ENCODE results near the gene ITGAE.

ITGAE gene

GRCh38 chr17:3750926-3751325 is 50.1 kb downstream of the ITGAE start:
- no peak overlapping the region for H3K14ac ChIP-seq (ENCODE audit: low read length in 2 of 2)
- H2BK120ac ChIP-seq (ENCODE audit: low read depth, low read length): no peak overlapping the region
- H2BK12ac ChIP-seq (ENCODE audit: low read length in 2 of 2): no peak overlapping the region
- no peak overlapping the region for H2AFZ ChIP-seq (ENCODE audit: low read depth, low read length)
- no peak overlapping the region for H4K91ac ChIP-seq (ENCODE audit: low read length)
- no peak overlapping the region for H3K4ac ChIP-seq (ENCODE audit: low read depth in 1 of 2, low read length in 2 of 2)
- H4K8ac ChIP-seq (ENCODE audit: low read length): no peak overlapping the region
- H3K9ac ChIP-seq (ENCODE audit: low read length): no peak overlapping the region
- no peaks in the 10 kb centered on the region for H3K9me3 ChIP-seq (ENCODE audit: control insufficient read depth, low read length)
- no peaks in the 10 kb centered on the region for H3K79me1 ChIP-seq (replicated peaks; ENCODE audit: low read length, poor library complexity, severe bottlenecking)
- H2BK15ac ChIP-seq (ENCODE audit: low read depth, poor library complexity, severe bottlenecking): no peak overlapping the region
- no peak overlapping the region for H3K4me2 ChIP-seq (ENCODE audit: low read length, poor library complexity, severe bottlenecking)
- H3K4me1 ChIP-seq (ENCODE audit: control insufficient read depth, insufficient read depth, low read depth, low read length): peaks cover 9% of the 10 kb centered on the region
- WGBS: 83% methylated on average over 8 of the region's 8 CpGs
- H3K27me3 ChIP-seq (ENCODE audit: control insufficient read depth in 1 of 2, insufficient read depth in 1 of 2, low read length in 2 of 2): peaks cover 11 to 62% of the 10 kb centered on the region in 2 experiments
- H3K18ac ChIP-seq (ENCODE audit: low read depth in 1 of 2, low read length in 2 of 2): no peak overlapping the region
- H2BK5ac ChIP-seq (ENCODE audit: low read depth, low read length, poor library complexity, severe bottlenecking): no peak overlapping the region
- no peak for DNase-seq
- no peaks in the 10 kb centered on the region for H3K36me3 ChIP-seq (ENCODE audit: control insufficient read depth in 1 of 2, insufficient read depth in 2 of 2, low read depth in 1 of 2, low read length in 2 of 2)
- no peak overlapping the region for H3K4me3 ChIP-seq (ENCODE audit: insufficient read depth in 1 of 2, low read depth in 1 of 2, low read length in 2 of 2)
- H2AK5ac ChIP-seq (ENCODE audit: low read length, severe bottlenecking): no peak overlapping the region
- no peak overlapping the region for H3K23ac ChIP-seq (ENCODE audit: low read length in 2 of 2)
- no peak overlapping the region for H3K27ac ChIP-seq (ENCODE audit: low read length, poor library complexity, severe bottlenecking)

GRCh38 chr17:3750296-3750695 is 50.7 kb downstream of the ITGAE start:
- Histone ChIP-seq H3K9ac (ENCODE audit: low read length) (no peak overlapping the region), H3K4me1 (ENCODE audit: control insufficient read depth, insufficient read depth, low read depth, low read length) (peaks cover 9% of the 10 kb centered on the region), H3K27me3 (ENCODE audit: control insufficient read depth in 1 of 2, insufficient read depth in 1 of 2, low read length in 2 of 2) (peaks cover 11 to 63% of the 10 kb centered on the region in 2 experiments), H3K4me3 (ENCODE audit: insufficient read depth in 1 of 2, low read depth in 1 of 2, low read length in 2 of 2) (peak overlapping the region in 1 of 2 experiments; percentile 18), H2AFZ (ENCODE audit: low read depth, low read length) (no peak overlapping the region), H2BK120ac (ENCODE audit: low read depth, low read length) (no peak overlapping the region), H3K79me1 (replicated peaks; ENCODE audit: low read length, poor library complexity, severe bottlenecking) (no peaks in the 10 kb centered on the region), H2BK15ac (ENCODE audit: low read depth, poor library complexity, severe bottlenecking) (no peak overlapping the region), H3K18ac (ENCODE audit: low read depth in 1 of 2, low read length in 2 of 2) (no peak overlapping the region), H3K4me2 (ENCODE audit: low read length, poor library complexity, severe bottlenecking) (no peak overlapping the region), H2BK5ac (ENCODE audit: low read depth, low read length, poor library complexity, severe bottlenecking) (no peak overlapping the region), H3K27ac (ENCODE audit: low read length, poor library complexity, severe bottlenecking) (no peak overlapping the region), H3K4ac (ENCODE audit: low read depth in 1 of 2, low read length in 2 of 2) (no peak overlapping the region), H2AK5ac (ENCODE audit: low read length, severe bottlenecking) (no peak overlapping the region), H2BK12ac (ENCODE audit: low read length in 2 of 2) (no peak overlapping the region), H4K91ac (ENCODE audit: low read length) (no peak overlapping the region), H4K8ac (ENCODE audit: low read length) (no peak overlapping the region), H3K36me3 (ENCODE audit: control insufficient read depth in 1 of 2, insufficient read depth in 2 of 2, low read depth in 1 of 2, low read length in 2 of 2) (no peaks in the 10 kb centered on the region), H3K14ac (ENCODE audit: low read length in 2 of 2) (no peak overlapping the region), H3K9me3 (ENCODE audit: control insufficient read depth, low read length) (no peaks in the 10 kb centered on the region), H3K23ac (ENCODE audit: low read length in 2 of 2) (no peak overlapping the region)
- WGBS: 90% methylated on average over 17 of the region's 17 CpGs
- DNase-seq: no peak

GRCh38 chr17:3748576-3748975 is 52.4 kb downstream of the ITGAE start:
- Histone ChIP-seq H3K79me1 (replicated peaks; ENCODE audit: low read length, poor library complexity, severe bottlenecking) (no peaks in the 10 kb centered on the region), H3K4ac (ENCODE audit: low read depth in 1 of 2, low read length in 2 of 2) (no peak overlapping the region), H2BK15ac (ENCODE audit: low read depth, poor library complexity, severe bottlenecking) (no peak overlapping the region), H3K4me1 (ENCODE audit: control insufficient read depth, insufficient read depth, low read depth, low read length) (no peaks in the 10 kb centered on the region), H3K9ac (ENCODE audit: low read length) (no peak overlapping the region), H2BK120ac (ENCODE audit: low read depth, low read length) (no peak overlapping the region), H2BK12ac (ENCODE audit: low read length in 2 of 2) (no peak overlapping the region), H3K27ac (ENCODE audit: low read length, poor library complexity, severe bottlenecking) (no peak overlapping the region), H3K27me3 (ENCODE audit: control insufficient read depth in 1 of 2, insufficient read depth in 1 of 2, low read length in 2 of 2) (peaks cover 11 to 66% of the 10 kb centered on the region in 2 experiments), H3K23ac (ENCODE audit: low read length in 2 of 2) (no peak overlapping the region), H2AK5ac (ENCODE audit: low read length, severe bottlenecking) (no peak overlapping the region), H4K8ac (ENCODE audit: low read length) (no peak overlapping the region), H3K36me3 (ENCODE audit: control insufficient read depth in 1 of 2, insufficient read depth in 2 of 2, low read depth in 1 of 2, low read length in 2 of 2) (no peaks in the 10 kb centered on the region), H3K9me3 (ENCODE audit: control insufficient read depth, low read length) (no peaks in the 10 kb centered on the region), H2BK5ac (ENCODE audit: low read depth, low read length, poor library complexity, severe bottlenecking) (no peak overlapping the region), H4K91ac (ENCODE audit: low read length) (no peak overlapping the region), H3K18ac (ENCODE audit: low read depth in 1 of 2, low read length in 2 of 2) (no peak overlapping the region), H3K4me2 (ENCODE audit: low read length, poor library complexity, severe bottlenecking) (no peak overlapping the region), H3K14ac (ENCODE audit: low read length in 2 of 2) (no peak overlapping the region), H3K4me3 (ENCODE audit: insufficient read depth in 1 of 2, low read depth in 1 of 2, low read length in 2 of 2) (no peak overlapping the region), H2AFZ (ENCODE audit: low read depth, low read length) (no peak overlapping the region)
- 91% methylated on average over 7 of the region's 7 CpGs for WGBS
- DNase-seq: no peak

- Histone ChIP-seq H3K36me3 (ENCODE audit: control insufficient read depth in 1 of 2, insufficient read depth in 2 of 2, low read depth in 1 of 2, low read length in 2 of 2) (no peaks in the 10 kb centered on the region), H3K27ac (ENCODE audit: low read length, poor library complexity, severe bottlenecking) (no peak overlapping the region), H4K91ac (ENCODE audit: low read length) (no peak overlapping the region), H2BK15ac (ENCODE audit: low read depth, poor library complexity, severe bottlenecking) (no peak overlapping the region), H2AK5ac (ENCODE audit: low read length, severe bottlenecking) (no peak overlapping the region), H2AFZ (ENCODE audit: low read depth, low read length) (no peak overlapping the region), H3K23ac (ENCODE audit: low read length in 2 of 2) (no peak overlapping the region), H2BK5ac (ENCODE audit: low read depth, low read length, poor library complexity, severe bottlenecking) (no peak overlapping the region), H3K4ac (ENCODE audit: low read depth in 1 of 2, low read length in 2 of 2) (no peak overlapping the region), H2BK120ac (ENCODE audit: low read depth, low read length) (no peak overlapping the region), H3K79me1 (replicated peaks; ENCODE audit: low read length, poor library complexity, severe bottlenecking) (no peaks in the 10 kb centered on the region), H3K14ac (ENCODE audit: low read length in 2 of 2) (no peak overlapping the region), H4K8ac (ENCODE audit: low read length) (no peak overlapping the region), H3K27me3 (ENCODE audit: control insufficient read depth in 1 of 2, insufficient read depth in 1 of 2, low read length in 2 of 2) (peaks cover 11 to 58% of the 10 kb centered on the region in 2 experiments), H3K18ac (ENCODE audit: low read depth in 1 of 2, low read length in 2 of 2) (no peak overlapping the region), H3K9me3 (ENCODE audit: control insufficient read depth, low read length) (no peaks in the 10 kb centered on the region), H2BK12ac (ENCODE audit: low read length in 2 of 2) (no peak overlapping the region), H3K4me2 (ENCODE audit: low read length, poor library complexity, severe bottlenecking) (no peak overlapping the region), H3K4me1 (ENCODE audit: control insufficient read depth, insufficient read depth, low read depth, low read length) (no peaks in the 10 kb centered on the region), H3K4me3 (ENCODE audit: insufficient read depth in 1 of 2, low read depth in 1 of 2, low read length in 2 of 2) (no peak overlapping the region), H3K9ac (ENCODE audit: low read length) (no peak overlapping the region)
- WGBS: 93% methylated on average over 9 of the region's 9 CpGs
- DNase-seq: no peak
Observed at GRCh38 chr17:3747805-3748204, 53.2 kb downstream of the ITGAE start.

Data from mesenchymal stem cell (in vitro differentiated cells and primary cell).